ENCODE data around the gene GPC6.

Gene GPC6

GRCh38 chr13:93625536-93625935 is 398.9 kb downstream of the GPC6 start:
- DNase-seq (ENCODE audit: low read depth in 1 of 2, low spot score in 1 of 2): no peak
- Histone ChIP-seq H3K27ac (replicated peaks) (no peak overlapping the region), H3K4me3 (replicated peaks; ENCODE audit: insufficient read depth, low read length) (no peak overlapping the region), H3K27me3 (ENCODE audit: insufficient read depth, poor library complexity, severe bottlenecking) (no peaks in the 10 kb centered on the region)
- TF ChIP-seq GABPA (IDR thresholded peaks at IDR 0.05; ENCODE audit: low read depth) (no peak), REST (IDR thresholded peaks at IDR 0.05; ENCODE audit: insufficient replicate concordance, low read depth) (no peak), SPI1 (IDR thresholded peaks at IDR 0.05; ENCODE audit: borderline replicate concordance, low read depth) (no peak), POLR2AphosphoS5 (IDR thresholded peaks at IDR 0.05; ENCODE audit: low read depth) (no peak)
- TF ChIP-seq, protein P1, sequence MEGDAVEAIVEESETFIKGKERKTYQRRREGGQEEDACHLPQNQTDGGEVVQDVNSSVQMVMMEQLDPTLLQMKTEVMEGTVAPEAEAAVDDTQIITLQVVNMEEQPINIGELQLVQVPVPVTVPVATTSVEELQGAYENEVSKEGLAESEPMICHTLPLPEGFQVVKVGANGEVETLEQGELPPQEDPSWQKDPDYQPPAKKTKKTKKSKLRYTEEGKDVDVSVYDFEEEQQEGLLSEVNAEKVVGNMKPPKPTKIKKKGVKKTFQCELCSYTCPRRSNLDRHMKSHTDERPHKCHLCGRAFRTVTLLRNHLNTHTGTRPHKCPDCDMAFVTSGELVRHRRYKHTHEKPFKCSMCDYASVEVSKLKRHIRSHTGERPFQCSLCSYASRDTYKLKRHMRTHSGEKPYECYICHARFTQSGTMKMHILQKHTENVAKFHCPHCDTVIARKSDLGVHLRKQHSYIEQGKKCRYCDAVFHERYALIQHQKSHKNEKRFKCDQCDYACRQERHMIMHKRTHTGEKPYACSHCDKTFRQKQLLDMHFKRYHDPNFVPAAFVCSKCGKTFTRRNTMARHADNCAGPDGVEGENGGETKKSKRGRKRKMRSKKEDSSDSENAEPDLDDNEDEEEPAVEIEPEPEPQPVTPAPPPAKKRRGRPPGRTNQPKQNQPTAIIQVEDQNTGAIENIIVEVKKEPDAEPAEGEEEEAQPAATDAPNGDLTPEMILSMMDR (IDR thresholded peaks at IDR 0.05; ENCODE audit: insufficient read depth, low read length): no peak

DNA sequence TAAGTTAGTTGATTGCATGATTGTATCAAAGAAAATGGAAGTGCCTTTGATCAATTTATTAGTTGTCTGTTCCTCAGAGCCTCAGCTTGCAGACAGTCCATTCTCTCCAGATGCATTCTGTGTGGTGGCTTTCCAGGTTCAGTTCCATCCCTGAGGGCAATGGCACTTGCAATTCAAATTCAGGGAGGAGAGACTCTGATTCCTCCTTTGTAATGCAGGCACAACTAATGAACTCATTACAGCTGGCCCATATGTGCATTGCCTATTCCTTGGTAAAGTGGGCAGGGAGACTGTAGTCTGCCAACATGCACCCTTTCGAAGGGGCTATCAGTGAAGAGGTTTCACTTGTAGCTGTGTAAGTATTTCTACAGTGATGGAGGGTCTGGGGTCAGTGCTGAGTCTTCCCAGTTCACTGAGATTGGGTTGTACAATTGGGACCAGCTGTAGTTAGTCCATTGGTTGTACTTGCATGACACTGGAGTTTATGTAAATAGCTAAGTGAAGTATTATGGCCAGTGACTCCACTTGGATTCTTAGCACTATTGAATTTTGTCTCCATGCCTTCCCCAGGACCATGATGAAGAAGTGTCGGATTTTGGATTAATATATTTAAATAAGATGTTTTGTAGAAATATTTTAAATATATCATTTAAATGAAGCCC is 401.7 kb downstream of the GPC6 start:
- DNase-seq (ENCODE audit: low read depth in 1 of 2, low spot score in 1 of 2): no peak
- H3K4me3 ChIP-seq (replicated peaks; ENCODE audit: insufficient read depth, low read length): no peak overlapping the region
- TF ChIP-seq, protein P1 (IDR thresholded peaks at IDR 0.05; ENCODE audit: insufficient read depth, low read length): no peak
- no peak overlapping the region for H3K27ac ChIP-seq (replicated peaks)
- no peaks in the 10 kb centered on the region for H3K27me3 ChIP-seq (ENCODE audit: insufficient read depth, poor library complexity, severe bottlenecking)

DNA sequence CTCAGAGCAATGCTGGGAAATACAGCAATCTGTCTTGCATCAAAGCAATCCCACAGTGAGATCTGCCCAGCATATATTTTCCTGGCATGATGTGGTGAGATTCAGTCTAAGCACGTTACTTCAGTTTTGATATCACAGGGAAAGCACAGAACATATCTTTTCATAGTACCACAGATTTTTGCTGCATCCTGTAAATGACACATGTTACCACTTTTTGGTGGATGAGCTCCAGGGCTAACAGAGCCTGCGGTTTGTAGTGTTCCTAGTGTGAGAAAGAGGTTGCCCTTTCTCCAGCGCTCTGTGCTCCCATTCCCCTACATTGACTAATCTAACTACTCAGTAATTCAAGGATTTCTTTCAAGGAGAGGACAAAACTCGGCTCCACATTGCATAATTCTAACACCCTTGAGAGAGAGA is 409.0 kb downstream of the GPC6 start:
- no peak overlapping the region for H3K4me3 ChIP-seq (replicated peaks; ENCODE audit: insufficient read depth, low read length)
- H3K27ac ChIP-seq (replicated peaks): no peak overlapping the region
- TF ChIP-seq, protein P1 (IDR thresholded peaks at IDR 0.05; ENCODE audit: insufficient read depth, low read length): no peak
- TF ChIP-seq GABPA (IDR thresholded peaks at IDR 0.05; ENCODE audit: low read depth) (no peak), SPI1 (IDR thresholded peaks at IDR 0.05; ENCODE audit: borderline replicate concordance, low read depth) (no peak)
- peaks cover 2% of the 10 kb centered on the region for H3K27me3 ChIP-seq (ENCODE audit: insufficient read depth, poor library complexity, severe bottlenecking)
- DNase-seq (ENCODE audit: low read depth in 1 of 2, low spot score in 1 of 2): no peak

DNA sequence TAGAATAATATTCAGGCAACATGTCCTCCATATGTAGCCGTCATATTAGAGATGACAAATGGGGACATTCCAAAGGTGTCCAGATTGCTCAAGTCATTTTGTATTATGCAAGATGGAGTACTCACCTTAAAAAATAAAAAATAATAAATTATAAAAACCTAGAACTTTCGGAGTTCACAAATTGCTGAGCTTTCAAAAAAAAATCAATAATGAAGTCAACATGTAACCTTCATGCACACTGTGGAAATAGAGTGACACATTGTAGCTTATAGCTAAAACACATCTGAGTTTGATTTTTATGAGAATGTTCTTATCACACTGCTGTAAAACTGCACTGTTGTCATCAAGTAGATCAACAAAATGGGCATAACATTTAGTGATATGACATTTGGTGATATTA is 411.2 kb downstream of the GPC6 start:
- Histone ChIP-seq H3K27me3 (ENCODE audit: insufficient read depth, poor library complexity, severe bottlenecking) (peaks cover 2% of the 10 kb centered on the region), H3K27ac (replicated peaks) (no peak overlapping the region), H3K4me3 (replicated peaks; ENCODE audit: insufficient read depth, low read length) (no peak overlapping the region)
- TF ChIP-seq SPI1 (IDR thresholded peaks at IDR 0.05; ENCODE audit: borderline replicate concordance, low read depth) (no peak), POLR2AphosphoS5 (IDR thresholded peaks at IDR 0.05; ENCODE audit: low read depth) (no peak), GABPA (IDR thresholded peaks at IDR 0.05; ENCODE audit: low read depth) (no peak), REST (IDR thresholded peaks at IDR 0.05; ENCODE audit: insufficient replicate concordance, low read depth) (no peak)
- TF ChIP-seq, protein P1 (IDR thresholded peaks at IDR 0.05; ENCODE audit: insufficient read depth, low read length): no peak
- no peak for DNase-seq (ENCODE audit: low read depth in 1 of 2, low spot score in 1 of 2)

Measured in HL-60 (cell line).